GM19324 (cell line): Measurements from ENCODE around the gene OR2S2.

Experiments
- ATAC-seq: cut with Tn5 transposase; IDR thresholded peaks from one replicate; pipeline ENCODE4 v1.9.1; 2021; ENCODE audit warnings: mild to moderate bottlenecking, moderate library complexity; ENCODE audit not compliant: unreplicated experiment, low FRiP score

Gene OR2S2

DNA sequence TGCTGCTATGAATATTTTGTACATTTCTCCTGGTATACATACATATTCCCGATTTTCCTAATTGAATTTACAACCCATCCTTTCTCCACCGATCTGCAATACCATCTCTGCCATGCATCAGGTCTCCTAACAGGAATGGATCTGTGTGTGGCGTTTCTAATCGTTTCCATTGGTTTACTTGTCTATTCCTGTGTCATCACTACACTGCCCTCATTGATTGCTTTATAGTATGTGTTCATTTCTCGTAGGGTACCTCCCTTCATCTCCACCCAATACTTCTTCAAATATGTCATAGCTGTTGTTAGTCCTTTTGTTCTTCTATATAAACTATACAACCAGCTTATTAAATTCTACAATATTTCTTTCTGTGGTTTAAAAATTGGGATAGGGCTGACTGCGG is 7.1 kb upstream of the OR2S2 start:
- no peak for ATAC-seq

DNA sequence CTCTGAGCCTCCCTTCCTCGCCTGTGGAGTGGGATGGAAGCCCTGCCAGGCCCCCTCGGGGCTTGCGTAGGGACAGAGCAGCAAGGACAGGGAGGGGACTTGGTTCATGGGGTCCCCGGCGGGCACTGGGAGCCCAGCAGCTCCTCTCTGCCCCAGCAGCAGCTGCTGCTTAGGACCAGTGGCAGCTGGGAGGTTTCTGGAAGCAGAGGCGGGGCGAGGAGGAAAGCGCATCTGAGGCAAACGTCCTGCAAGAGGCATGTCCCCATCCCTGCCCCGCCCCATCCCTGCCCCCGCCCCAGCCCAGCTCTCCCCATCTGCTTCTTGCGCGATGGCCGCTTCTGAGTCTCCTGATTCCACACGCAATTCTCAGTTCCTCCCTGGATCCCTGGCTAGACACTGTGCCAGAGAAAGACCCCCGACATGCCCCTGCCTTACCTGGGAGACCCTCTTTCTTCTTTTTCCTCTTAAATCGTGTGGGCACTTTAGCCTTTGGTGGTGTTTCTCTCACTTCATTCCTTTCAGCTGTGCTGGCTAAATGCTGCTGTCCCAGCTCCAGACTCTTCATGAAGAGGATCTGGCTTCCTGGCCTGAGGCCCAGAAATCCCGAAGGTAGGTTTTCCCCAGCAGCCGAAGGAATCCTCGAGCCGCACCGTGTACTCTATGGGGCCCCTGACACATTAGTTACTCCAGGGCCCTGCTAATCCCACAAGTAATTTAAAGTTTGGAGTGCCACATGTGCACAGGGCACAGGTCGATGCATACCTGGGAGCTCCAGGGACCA is 4.4 kb upstream of the OR2S2 start:
- no peak for ATAC-seq

DNA sequence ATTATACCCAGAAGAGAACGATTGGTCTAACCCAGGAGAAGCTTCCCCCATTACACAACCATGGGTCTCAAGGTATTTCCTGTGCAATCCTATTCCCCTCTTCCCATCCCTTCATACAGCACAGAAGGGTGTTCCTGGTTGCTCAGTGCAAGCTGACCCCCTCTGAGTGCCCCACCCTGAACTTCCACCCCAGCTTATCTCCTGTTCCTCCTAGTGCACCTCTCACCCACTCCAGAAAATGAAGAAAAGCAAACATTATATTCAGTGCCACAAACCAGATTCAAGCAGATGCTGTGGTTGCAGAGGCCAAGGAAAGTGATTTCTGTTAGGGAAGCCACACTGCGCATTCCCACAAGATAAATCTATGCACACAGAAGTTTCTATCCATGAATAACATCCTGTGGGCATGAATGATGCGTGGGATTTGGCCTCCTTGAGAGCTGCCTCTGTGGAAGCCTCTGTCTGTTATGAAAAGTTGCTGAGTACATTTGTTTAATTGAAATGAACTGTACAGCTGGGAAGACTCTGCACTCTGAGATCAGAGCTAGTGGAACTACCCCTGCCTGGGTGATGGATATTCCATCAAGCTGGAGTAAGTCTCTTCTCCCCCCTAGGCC is 2.2 kb upstream of the OR2S2 start:
- no peak for ATAC-seq

DNA sequence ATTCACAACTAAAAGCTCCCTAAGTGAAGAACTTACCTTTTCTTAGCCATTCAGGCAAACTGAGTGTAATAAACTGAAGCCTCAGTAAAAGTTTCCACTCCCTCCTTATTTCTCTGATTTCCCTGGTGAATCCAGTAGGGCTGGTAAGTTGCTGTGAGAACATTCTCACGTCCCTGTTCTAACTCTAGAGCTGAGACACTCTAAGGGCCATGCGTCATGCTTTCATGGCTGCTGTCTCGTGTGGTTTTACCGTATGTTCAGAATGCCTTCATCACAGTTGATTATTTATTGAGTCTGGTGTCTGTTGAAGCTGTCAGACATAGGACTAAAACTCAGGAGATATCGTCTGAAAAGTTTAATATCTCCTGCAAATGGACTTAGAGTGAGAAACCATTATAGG is 1.3 kb downstream of the OR2S2 start:
- no peak for ATAC-seq

GRCh38 chr9:35954942-35955546 is 2.9 kb downstream of the OR2S2 start:
- no peak for ATAC-seq

DNA sequence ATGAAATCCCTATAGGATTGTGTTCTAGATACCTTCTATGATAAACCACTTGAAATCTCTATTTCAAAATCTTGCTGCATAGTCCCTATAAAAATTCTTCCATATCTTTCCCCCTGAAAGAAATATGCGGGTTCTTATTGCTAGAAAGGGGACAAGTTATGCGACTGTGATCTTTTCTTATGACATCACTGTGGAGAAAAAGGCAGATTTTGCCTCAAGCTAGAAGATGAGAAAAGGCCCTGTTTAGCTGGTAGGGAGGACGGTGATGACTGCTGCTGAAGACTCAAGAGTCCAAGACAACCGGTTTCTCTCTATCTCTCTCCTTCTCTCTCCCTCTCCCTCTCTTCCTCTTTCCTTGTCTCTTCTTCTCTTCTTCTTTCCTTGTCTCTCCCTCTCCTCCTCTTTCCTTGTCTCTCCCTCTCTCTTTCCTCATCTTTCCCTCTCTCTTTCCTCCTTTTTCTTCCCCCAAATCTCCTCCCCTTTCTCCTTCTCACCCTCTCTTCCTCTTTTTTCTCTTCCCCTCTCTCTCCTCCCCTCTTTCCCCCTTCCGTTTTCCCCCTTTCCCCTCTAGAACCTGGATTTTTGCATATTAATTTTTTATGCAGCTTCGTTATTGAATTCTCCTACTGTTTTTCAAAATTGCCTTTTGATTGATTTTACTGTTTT is 5.3 kb downstream of the OR2S2 start:
- ATAC-seq, result no peak

- no peak for ATAC-seq
Measured at GRCh38 chr9:35951736-35952135, 6.2 kb downstream of the OR2S2 start.

DNA sequence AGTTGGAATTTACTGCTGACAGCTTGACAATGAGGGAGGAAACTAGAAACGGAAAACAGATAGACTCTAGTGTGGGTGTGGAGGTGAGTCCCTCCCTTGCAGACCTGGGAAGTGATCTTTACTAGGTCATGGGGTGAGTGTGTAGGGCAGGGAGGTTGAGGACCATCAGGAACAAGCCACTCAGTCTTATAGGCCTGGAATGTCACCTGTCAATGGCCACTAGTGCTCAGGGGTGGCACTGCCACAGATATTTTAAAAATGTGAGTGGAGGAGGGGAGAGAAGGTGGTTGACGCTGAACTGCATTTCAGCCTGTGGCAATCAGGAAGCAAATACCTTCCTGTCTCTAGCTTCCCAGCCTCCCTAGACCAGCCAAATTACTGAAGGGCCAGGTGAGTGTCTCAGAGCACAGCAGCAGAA is 9.0 kb downstream of the OR2S2 start:
- ATAC-seq, result no peak

- ATAC-seq, result no peak
Measured at GRCh38 chr9:35948451-35948850, 9.5 kb downstream of the OR2S2 start.

DNA sequence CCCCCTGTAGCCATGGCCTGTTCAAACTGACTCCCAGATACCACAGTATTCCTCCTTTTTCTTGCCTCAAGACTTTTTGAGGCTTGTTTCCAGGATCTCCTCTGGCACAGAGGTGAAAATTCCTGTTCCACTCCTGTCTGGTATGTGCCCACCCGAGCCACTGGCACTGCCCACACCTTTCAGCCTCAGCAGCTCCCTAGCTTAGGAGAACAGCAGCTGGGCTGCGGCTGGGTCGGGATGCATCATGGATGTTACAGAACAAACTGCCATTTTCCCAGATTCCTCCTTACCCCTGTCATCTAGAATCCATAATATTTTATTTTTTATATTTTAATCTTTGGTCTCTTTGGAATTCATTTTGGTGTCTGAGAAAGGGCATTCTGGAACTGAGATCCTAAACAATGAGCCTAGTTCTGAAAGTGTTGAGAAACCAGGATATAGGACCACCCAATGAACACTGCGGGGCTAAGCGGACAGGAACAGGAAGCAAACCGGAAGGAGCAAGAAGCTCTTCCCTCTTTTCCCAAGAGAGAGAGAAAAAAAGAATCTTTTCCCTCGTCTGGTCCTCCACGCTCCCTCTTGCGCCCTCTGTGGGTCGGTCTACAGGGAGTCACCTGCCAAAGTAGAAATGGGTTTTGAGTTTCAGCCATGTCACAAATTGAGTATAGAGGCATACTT is 12.5 kb downstream of the OR2S2 start:
- no peak for ATAC-seq

DNA sequence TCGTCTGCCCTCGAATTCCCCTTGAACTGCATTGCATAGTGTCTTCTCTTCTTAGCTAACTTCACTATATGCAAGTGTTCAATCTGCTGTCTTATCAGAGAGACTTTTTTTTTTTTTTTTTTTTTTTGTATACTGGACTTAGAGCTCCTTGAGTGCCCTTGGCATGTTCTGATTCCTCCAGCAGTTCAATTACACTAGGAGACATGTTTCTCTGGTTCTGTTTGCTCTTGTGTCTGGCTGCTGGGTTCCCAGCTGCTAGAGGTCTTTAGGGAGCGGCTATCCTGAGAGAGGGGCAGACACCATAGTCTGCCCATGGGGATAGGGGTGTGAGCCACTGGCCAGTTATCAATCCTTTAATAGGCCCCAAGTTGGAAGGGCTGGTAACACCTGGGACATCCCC is 13.1 kb downstream of the OR2S2 start:
- ATAC-seq, result no peak

GRCh38 chr9:35944173-35944572 is 13.8 kb downstream of the OR2S2 start:
- ATAC-seq, result no peak

DNA sequence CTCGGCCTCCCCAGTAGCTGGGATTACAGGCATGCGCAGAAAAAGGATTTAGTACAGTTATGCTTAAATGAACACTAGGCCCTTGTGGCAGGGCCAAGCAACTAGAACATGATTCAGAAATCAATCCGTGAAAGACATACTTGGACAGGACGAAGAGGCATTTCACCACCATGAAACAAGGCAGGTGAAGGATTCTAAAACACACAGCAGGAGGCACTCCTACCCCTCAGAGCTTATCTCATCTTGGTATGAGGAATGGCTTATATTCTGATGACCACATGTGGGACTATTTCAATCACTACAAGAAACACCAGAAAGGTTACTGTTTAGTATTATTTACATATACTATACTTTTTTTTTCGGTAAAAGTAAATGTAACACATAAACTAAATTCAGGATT is 15.7 kb downstream of the OR2S2 start:
- ATAC-seq, result no peak

- ATAC-seq, result no peak
Measured at GRCh38 chr9:35940458-35941407, 17.2 kb downstream of the OR2S2 start.

DNA sequence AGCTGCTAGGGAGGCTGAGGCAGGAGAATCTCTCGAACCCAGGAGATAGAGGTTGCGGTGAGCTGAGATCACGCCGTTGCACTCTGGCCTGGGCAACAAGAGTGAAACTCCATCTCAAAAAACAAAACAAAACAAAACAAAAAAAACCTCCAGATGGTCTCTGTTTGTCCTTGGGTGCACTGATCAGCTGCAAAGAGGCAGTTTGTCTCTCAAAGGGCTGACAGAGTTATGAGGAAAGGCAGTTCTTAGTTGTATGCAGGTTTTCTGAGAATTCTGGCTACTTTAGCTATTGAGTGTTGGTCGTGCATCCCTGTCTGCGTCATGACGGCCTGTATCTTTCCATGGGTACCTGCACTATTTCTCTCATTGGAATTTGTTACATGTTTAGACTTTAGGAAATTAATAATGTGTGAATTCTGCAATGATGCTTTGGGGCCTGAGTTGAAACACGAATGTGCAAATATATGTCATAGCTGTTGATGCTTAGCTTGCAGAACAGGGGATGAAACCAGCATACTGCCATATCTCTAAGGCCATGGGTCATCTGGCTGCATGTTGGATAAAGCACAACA is 18.2 kb downstream of the OR2S2 start:
- no peak for ATAC-seq

GRCh38 chr9:35938474-35939356 is 19.2 kb downstream of the OR2S2 start:
- no peak for ATAC-seq

GRCh38 chr9:35937227-35937626 is 20.7 kb downstream of the OR2S2 start:
- ATAC-seq, result no peak

GRCh38 chr9:35935755-35936509 is 22.0 kb downstream of the OR2S2 start:
- ATAC-seq, result no peak
